SU-DHL-6 (cell line): ENCODE results near the gene VPS36.

Source experiments
- H2AFZ ChIP-seq: fragments of 200-600 bp; sonication (generic); 2 replicates; pipeline ENCODE4 v1.6.1; 2014; ENCODE audit warnings: low read depth, mild to moderate bottlenecking, moderate library complexity, mixed read lengths, antibody characterized with exemption, low read length; ENCODE audit not compliant: severe bottlenecking
- H3F3A ChIP-seq: fragments of 200-600 bp; shearing (Covaris generic); 2 replicates; pipeline ENCODE4 v1.6.0; 2016; ENCODE audit warnings: antibody characterized with exemption, mild to moderate bottlenecking; ENCODE audit not compliant: insufficient read depth
- H3K27ac ChIP-seq: fragments of 200-600 bp; sonication (generic); 2 replicates; pipeline ENCODE4 v1.5.1; 2016; ENCODE audit warnings: low read depth, mild to moderate bottlenecking, low read length, moderate library complexity, mixed read lengths
- H3K27me3 ChIP-seq: fragments of 200-600 bp; sonication (generic), shearing (Covaris generic); 2 replicates; pipeline ENCODE4 v1.6.0; 2014; ENCODE audit warnings: mild to moderate bottlenecking, low read length
- H3K36me3 ChIP-seq: fragments of 200-600 bp; sonication (generic); 2 replicates; pipeline ENCODE4 v1.6.1; 2014; ENCODE audit warnings: mild to moderate bottlenecking, low read length, mixed read lengths
- H3K4me2 ChIP-seq: fragments of 300-600, 200-600 bp; shearing (Covaris generic), sonication (generic); 2 replicates; pipeline ENCODE4 v1.6.0; 2014; ENCODE audit warnings: low read length, low read depth, mild to moderate bottlenecking; ENCODE audit not compliant: poor library complexity, severe bottlenecking
- H3K4me3 ChIP-seq: fragments of 200-600 bp; sonication (generic); 2 replicates; pipeline ENCODE4 v1.5.1; 2014; ENCODE audit warnings: antibody characterized with exemption, low read length, mild to moderate bottlenecking, mixed read lengths; ENCODE audit not compliant: insufficient read depth, poor library complexity, severe bottlenecking
- H3K79me2 ChIP-seq: fragments of 200-600 bp; sonication (generic); 2 replicates; pipeline ENCODE4 v1.6.1; 2014; ENCODE audit warnings: mild to moderate bottlenecking, low read length, moderate library complexity; ENCODE audit not compliant: insufficient read depth
- H3K9ac ChIP-seq: fragments of 200-600 bp; sonication (generic); 2 replicates; pipeline ENCODE4 v1.7.0; 2014; ENCODE audit warnings: mild to moderate bottlenecking, low read length
- H3K9me2 ChIP-seq: fragments of 200-600 bp; sonication (generic); replicated peaks from 2 replicates; pipeline ENCODE4 v1.6.1; 2014; ENCODE audit warnings: low read length; ENCODE audit not compliant: insufficient read depth
- H3K9me3 ChIP-seq: fragments of 200-600 bp; sonication (generic); 2 replicates; pipeline ENCODE4 v1.6.1; 2014; ENCODE audit warnings: low read length, mixed read lengths; ENCODE audit not compliant: insufficient read depth
- H4K20me1 ChIP-seq: fragments of 200-600 bp; sonication (generic); 2 replicates; pipeline ENCODE4 v1.6.1; 2014; ENCODE audit warnings: low read depth, mild to moderate bottlenecking, antibody characterized with exemption, low read length, moderate library complexity, mixed read lengths
- CTCF ChIP-seq: fragments of 200-600 bp; sonication (generic); IDR thresholded peaks from one replicate; pipeline ENCODE4 v1.5.1; 2017; ENCODE audit warnings: antibody characterized with exemption, mild to moderate bottlenecking, low read length, moderate library complexity; ENCODE audit not compliant: insufficient read depth, poor library complexity, severe bottlenecking
- EZH2phosphoT487 ChIP-seq: fragments of 200-600 bp; sonication (generic), shearing (Covaris generic); conservative IDR thresholded peaks from 2 replicates; pipeline ENCODE4 v1.6.1; 2018; ENCODE audit warnings: mild to moderate bottlenecking, antibody characterized with exemption, low read length, moderate library complexity, mixed read lengths

VPS36 gene

GRCh38 chr13:52446265-52446664, 4.2 kb downstream of the VPS36 start:
- no peaks in the 10 kb centered on the region for H4K20me1 ChIP-seq
- H3K36me3 ChIP-seq: no peaks in the 10 kb centered on the region
- no peaks in the 10 kb centered on the region for H3K9me3 ChIP-seq
- no peak overlapping the region for H3K27ac ChIP-seq
- no peak overlapping the region for H3K9ac ChIP-seq
- no peaks in the 10 kb centered on the region for H3K9me2 ChIP-seq
- H3F3A ChIP-seq: no peaks in the 10 kb centered on the region; the same call in 1 of the 2 replicates
- no peak overlapping the region for H2AFZ ChIP-seq
- peaks cover 48% of the 10 kb centered on the region for H3K79me2 ChIP-seq
- no peaks in the 10 kb centered on the region for H3K27me3 ChIP-seq
- H3K4me2 ChIP-seq: no peak overlapping the region
- TF ChIP-seq EZH2phosphoT487 (no peak), CTCF (no peak)
- H3K4me3 ChIP-seq: no peak overlapping the region

GRCh38 chr13:52432456-52432855, 18.0 kb downstream of the VPS36 start:
- Histone ChIP-seq H3K4me2 (no peak overlapping the region), H3F3A (no peaks in the 10 kb centered on the region), H3K9ac (no peak overlapping the region), H3K79me2 (no peaks in the 10 kb centered on the region), H3K36me3 (peaks cover 10% of the 10 kb centered on the region; the same call in 1 of the 2 replicates), H2AFZ (no peak overlapping the region), H3K27me3 (no peaks in the 10 kb centered on the region), H3K9me3 (no peaks in the 10 kb centered on the region), H4K20me1 (no peaks in the 10 kb centered on the region), H3K4me3 (no peak overlapping the region), H3K27ac (no peak overlapping the region), H3K9me2 (no peaks in the 10 kb centered on the region)
- TF ChIP-seq CTCF (no peak), EZH2phosphoT487 (no peak)

GRCh38 chr13:52428295-52428694, 22.1 kb downstream of the VPS36 start:
- H2AFZ ChIP-seq: no peak overlapping the region
- H3K4me2 ChIP-seq: no peak overlapping the region
- H3K36me3 ChIP-seq: peaks cover 12% of the 10 kb centered on the region; the same call in 1 of the 2 replicates
- H3K27ac ChIP-seq: no peak overlapping the region
- H3K9me3 ChIP-seq: no peaks in the 10 kb centered on the region
- H3K9me2 ChIP-seq: no peaks in the 10 kb centered on the region
- H3K4me3 ChIP-seq: no peak overlapping the region
- H3K79me2 ChIP-seq: no peaks in the 10 kb centered on the region
- H3F3A ChIP-seq: no peaks in the 10 kb centered on the region
- TF ChIP-seq CTCF: no peak
- TF ChIP-seq EZH2phosphoT487: no peak
- no peaks in the 10 kb centered on the region for H4K20me1 ChIP-seq
- H3K9ac ChIP-seq: no peak overlapping the region
- no peaks in the 10 kb centered on the region for H3K27me3 ChIP-seq
